ENCODE data around the gene FMO5.
"Not testable (repeated sequence)": the region's sequence is repeated elsewhere in the genome, so short reads cannot be mapped to it uniquely, and the experiment has no call there.

FMO5 gene

GRCh38 chr1:147167365-147167764 lies 57.8 kb downstream of the FMO5 start:
- DNase-seq, result no peak
- in situ Hi-C loops (cut with MboI; ENCODE audit: low pct_unique_long_range_greater_than_20kb, low sequenced_read_pairs), result no loop called here

GRCh38 chr1:147163019-147163418 lies 62.1 kb downstream of the FMO5 start:
- no peak for DNase-seq
- in situ Hi-C loops (cut with MboI; ENCODE audit: low pct_unique_long_range_greater_than_20kb, low sequenced_read_pairs), result no loop called here

- in situ Hi-C loops (cut with MboI; ENCODE audit: low pct_unique_long_range_greater_than_20kb, low sequenced_read_pairs), result no loop called here
- no peak for DNase-seq
Observed at GRCh38 chr1:147162093-147162492, 63.0 kb downstream of the FMO5 start.

GRCh38 chr1:147157116-147157515 lies 68.0 kb downstream of the FMO5 start:
- DNase-seq; in situ Hi-C loops (cut with MboI; ENCODE audit: low pct_unique_long_range_greater_than_20kb, low sequenced_read_pairs): not testable (repeated sequence)

- in situ Hi-C loops (cut with MboI; ENCODE audit: low pct_unique_long_range_greater_than_20kb, low sequenced_read_pairs), result no loop called here
- no peak for DNase-seq
Observed at GRCh38 chr1:147156642-147157041, 68.5 kb downstream of the FMO5 start.

- DNase-seq, result no peak
- in situ Hi-C loops (cut with MboI; ENCODE audit: low pct_unique_long_range_greater_than_20kb, low sequenced_read_pairs), result no loop called here
Observed at GRCh38 chr1:147152772-147153171, 72.4 kb downstream of the FMO5 start.

- in situ Hi-C loops (cut with MboI; ENCODE audit: low pct_unique_long_range_greater_than_20kb, low sequenced_read_pairs), result no loop called here
- DNase-seq, result no peak
Observed at GRCh38 chr1:147151244-147151643, 73.9 kb downstream of the FMO5 start.

GRCh38 chr1:147142886-147143285 lies 82.3 kb downstream of the FMO5 start:
- in situ Hi-C loops (cut with MboI; ENCODE audit: low pct_unique_long_range_greater_than_20kb, low sequenced_read_pairs), result no loop called here
- DNase-seq, result no peak
